Endothelial cell of umbilical vein (primary cell): ENCODE data around the gene AZU1. TPM values are rescaled to one million over a fixed set of nuclear protein-coding genes. Genes with fewer than 3 reads are reported as not detected.

ENCODE experiments used
- BruUV-seq: library from RNA; stranded (reverse); fragments of 400-500 nt; replicated peaks from 2 replicates; lab custom pipeline; 2021; lab: Mats Ljungman, UMichigan
- CTCF ChIA-PET: fragments of 300-600, 350-600 bp; sonication (Branson Sonifier 250); formaldehyde crosslinking; loops from one replicate; lab custom pipeline; 2021; ENCODE audit warnings: antibody characterized with exemption, inconsistent platforms; lab: Charles Lee
- POLR2A ChIA-PET: fragments of 300-600, 350-600 bp; sonication (Branson Sonifier 250); formaldehyde crosslinking; loops from one replicate; lab custom pipeline; 2021; ENCODE audit warnings: antibody characterized with exemption, inconsistent platforms; lab: Charles Lee
- DNase-seq: peaks from one replicate; pipeline ENCODE4 v3.0.0-alpha.2; 2011; ENCODE audit warnings: low read depth, low spot score
- FAIRE-seq: peaks from 2 replicates; lab custom pipeline; 2011; peaks lifted over from hg19 to GRCh38; lab: Jason Lieb, UNC
- H2AFZ ChIP-seq: 2 replicates; pipeline ENCODE4 v1.6.0; 2012; ENCODE audit warnings: low read depth, low read length, control low read depth, inconsistent platforms
- H3K27ac ChIP-seq: 2 replicates; pipeline ENCODE4 v1.5.1; 2011; ENCODE audit warnings: low read depth, mild to moderate bottlenecking, control low read depth, low read length, moderate library complexity; ENCODE audit not compliant: insufficient read depth
- H3K27me3 ChIP-seq, 2 experiments: 2 replicates each; pipeline versions ENCODE4 v1.6.0 to v1.6.1; 2011; ENCODE audit warnings: low read length in 2 of 2, mixed read lengths in 1 of 2; ENCODE audit not compliant: control insufficient read depth in 2 of 2, insufficient read depth in 2 of 2
- H3K36me3 ChIP-seq, 2 experiments: 2 replicates in 1 of 2; 3 replicates in 1 of 2; pipeline ENCODE4 v1.5.1; 2011; ENCODE audit warnings: low read length in 2 of 2, mild to moderate bottlenecking in 1 of 2, moderate library complexity in 1 of 2; ENCODE audit not compliant: control insufficient read depth in 2 of 2, insufficient read depth in 2 of 2; ENCODE audit errors: extremely low read depth in 1 of 2
- H3K4me1 ChIP-seq: 3 replicates; pipeline ENCODE4 v1.5.1; 2011; ENCODE audit warnings: mild to moderate bottlenecking, low read length; ENCODE audit not compliant: control insufficient read depth, insufficient read depth; ENCODE audit errors: extremely low read depth
- H3K4me2 ChIP-seq: 2 replicates; pipeline ENCODE4 v1.6.1; 2011; ENCODE audit warnings: low read length, control low read depth, mixed read lengths; ENCODE audit not compliant: insufficient read depth
- H3K4me3 ChIP-seq, 3 experiments: fragments of 200-600 bp in 1 of 3; sonication (generic), shearing (Covaris generic) in 1 of 3; replicated peaks in 1 of 3; 2 replicates each; pipeline ENCODE4 v1.5.1; 2011 to 2016; ENCODE audit warnings: control low read depth in 3 of 3, low read length in 3 of 3, mild to moderate bottlenecking in 2 of 3, inconsistent platforms in 1 of 3, low read depth in 1 of 3, moderate library complexity in 1 of 3; ENCODE audit not compliant: insufficient read depth in 1 of 3
- H3K79me2 ChIP-seq: 2 replicates; pipeline ENCODE4 v1.6.0; 2012; ENCODE audit warnings: low read length, inconsistent platforms; ENCODE audit not compliant: control insufficient read depth, insufficient read depth
- H3K9ac ChIP-seq: replicated peaks from 2 replicates; pipeline ENCODE3; 2011; ENCODE audit warnings: low read length, control low read depth; ENCODE audit not compliant: insufficient read depth; ENCODE audit errors: extremely low read depth
- H3K9me1 ChIP-seq: replicated peaks from 3 replicates; pipeline ENCODE4 v1.6.0; 2011; ENCODE audit warnings: mild to moderate bottlenecking, low read length; ENCODE audit not compliant: control insufficient read depth, insufficient read depth; ENCODE audit errors: extremely low read depth
- H3K9me3 ChIP-seq: replicated peaks from 2 replicates; pipeline ENCODE4 v1.5.1; 2012; ENCODE audit warnings: low read length, inconsistent platforms; ENCODE audit not compliant: control insufficient read depth, insufficient read depth
- H4K20me1 ChIP-seq: replicated peaks from 2 replicates; pipeline ENCODE3; 2011; ENCODE audit warnings: mild to moderate bottlenecking, low read length; ENCODE audit not compliant: control insufficient read depth, insufficient read depth; ENCODE audit errors: extremely low read depth
- CTCF ChIP-seq, 2 donors: IDR thresholded peaks; 1 replicate in 1 of 2; 2 replicates in 1 of 2; pipeline ENCODE4 v1.5.1; 2011; ENCODE audit warnings: low read length in 2 of 2, mild to moderate bottlenecking in 2 of 2, moderate library complexity in 2 of 2, control low read depth in 1 of 2, inconsistent platforms in 1 of 2, low read depth in 1 of 2; ENCODE audit not compliant: insufficient read depth in 1 of 2; ENCODE audit errors: extremely low read depth in 1 of 2
- EZH2 ChIP-seq: IDR thresholded peaks from 2 replicates; pipeline ENCODE4 v1.6.1; 2012; ENCODE audit warnings: borderline replicate concordance, low read depth, mild to moderate bottlenecking, moderate library complexity, low read length, inconsistent platforms; ENCODE audit not compliant: severe bottlenecking
- FOS ChIP-seq: IDR thresholded peaks from 2 replicates; pipeline ENCODE4 v1.6.1; 2011; ENCODE audit warnings: mild to moderate bottlenecking, low read length, moderate library complexity, borderline replicate concordance; ENCODE audit not compliant: insufficient read depth
- GATA2 ChIP-seq: IDR thresholded peaks from 2 replicates; pipeline ENCODE4 v1.7.0; 2011; ENCODE audit warnings: low read depth, mild to moderate bottlenecking, moderate library complexity, mixed read lengths, low read length; ENCODE audit not compliant: insufficient read length, insufficient read depth
- JUN ChIP-seq: IDR thresholded peaks from 2 replicates; pipeline ENCODE4 v1.6.1; 2011; ENCODE audit warnings: borderline replicate concordance, low read depth; ENCODE audit not compliant: insufficient read length, insufficient read depth
- MAX ChIP-seq: IDR thresholded peaks from 2 replicates; pipeline ENCODE4 v1.6.1; 2011; ENCODE audit not compliant: insufficient read depth, insufficient read length
- MYC ChIP-seq: IDR thresholded peaks from one replicate; pipeline ENCODE4 v1.6.1; 2011; ENCODE audit warnings: mild to moderate bottlenecking, low read depth, low read length
- POLR2A ChIP-seq: IDR thresholded peaks from 2 replicates; pipeline ENCODE4 v1.6.1; 2012; ENCODE audit warnings: low read depth, mild to moderate bottlenecking, control low read depth, low read length
- POLR2AphosphoS5 ChIP-seq: IDR thresholded peaks from 2 replicates; pipeline ENCODE4 v1.6.1; 2012; ENCODE audit warnings: low read depth, mild to moderate bottlenecking, control low read depth, low read length, moderate library complexity; ENCODE audit not compliant: insufficient read depth
- dilution Hi-C: fragments of 300-500 bp; cut with MboI; formaldehyde crosslinking; loops from one replicate; pipeline ENCODE4 v1.15.0; 2019; ENCODE audit warnings: low sequenced_read_pairs; ENCODE audit not compliant: extremely low pct_ligation_motif_present
- intact Hi-C: fragments of 100-400 bp; cut with micrococcal nuclease; formaldehyde crosslinking; loops from one replicate; pipeline ENCODE4 v1.10.0; 2022
- polyA plus RNA-seq, 4 experiments: library from polyadenylated mRNA; depleted of rRNA in 3 of 4; stranded (reverse) in 3 of 4; unstranded in 1 of 4; fragments of >200 nt; gene quantifications; 2 replicates each; pipeline versions ENCODE4 v1.2.1 to v1.2.3, GENCODE V29; 2011 to 2012; ENCODE audit warnings: missing spikeins in 1 of 4
- total RNA-seq: library from RNA; stranded (reverse); gene quantifications from 2 replicates; pipeline ENCODE4 v1.2.3, GENCODE V29; 2021

The AZU1 gene
- total and polyA plus RNA-seq, 2 donors (not counting 3 experiments of a cell fraction or from before 2014, with no cell fraction given), result 0.12 TPM; not detected in 1

GRCh38 chr19:831407-832369 lies 4.1 kb downstream of the AZU1 start:
- dilution Hi-C loops, result no loop called here
- no TSS peak for BruUV-seq
- CTCF ChIA-PET, result interaction anchor here (1.0 kb wide), 1 partner anchor 62 kb away, joined by 4 read pairs; no protein-coding TSS in a partner anchor

More at GRCh38 chr19:831407-832369, 4.1 kb downstream of the AZU1 start:
- intact Hi-C loops, result no loop called here
- no peaks in the 10 kb centered on the region for H3K4me1 ChIP-seq
- no peaks in the 10 kb centered on the region for H3K36me3 ChIP-seq
- no peak overlapping the region for H2AFZ ChIP-seq
- no peaks in the 10 kb centered on the region for H3K9me1 ChIP-seq
- no peak overlapping the region for H3K4me2 ChIP-seq
- no peaks in the 10 kb centered on the region for H3K27me3 ChIP-seq
- H3K4me3 ChIP-seq, result no peak overlapping the region
- H4K20me1 ChIP-seq, result no peaks in the 10 kb centered on the region
- no peaks in the 10 kb centered on the region for H3K79me2 ChIP-seq
- H3K27ac ChIP-seq, result no peak overlapping the region
- FAIRE-seq, result no peak
- no peak for TF ChIP-seq EZH2
- TF ChIP-seq MYC, result no peak
- no peak for TF ChIP-seq POLR2A
- no peak for TF ChIP-seq MAX
- no peak for TF ChIP-seq GATA2
- TF ChIP-seq CTCF (IDR thresholded peaks at IDR 0.05; ENCODE audit: extremely low read depth in 1 of 2, insufficient read depth in 1 of 2, low read depth in 1 of 2, low read length in 2 of 2), result no peak
- TF ChIP-seq POLR2AphosphoS5, result no peak
- TF ChIP-seq FOS, result no peak
- no peak for TF ChIP-seq JUN
- no peak for DNase-seq
- no peaks in the 10 kb centered on the region for H3K9me3 ChIP-seq
- POLR2A ChIA-PET, result interaction anchor here (0.7 kb wide), 1 partner anchor 31 kb away, joined by 4 read pairs; no protein-coding TSS in a partner anchor
- no peak overlapping the region for H3K9ac ChIP-seq
